HEK293 (cell line): Measurements from ENCODE around the gene HTR2C.

Experiments used
- CTCF ChIA-PET: fragments of 350-600 bp; formaldehyde crosslinking; extraction: SDS; loops from one replicate; lab custom pipeline; 2021; ENCODE audit warnings: antibody characterized with exemption; lab: Yijun Ruan, JAX
- POLR2A ChIA-PET: fragments of 300-600 bp; formaldehyde crosslinking; extraction: SDS; loops from one replicate; lab custom pipeline; 2020; ENCODE audit warnings: antibody characterized with exemption, inconsistent platforms; lab: Yijun Ruan, JAX
- H3K27ac ChIP-seq: fragments of 200-500 bp; sonication (Bioruptor generic); 2 replicates; pipeline ENCODE4 v1.5.1; 2014; ENCODE audit warnings: low read depth, low read length, control low read depth, inconsistent platforms; ENCODE audit errors: extremely low read depth
- H3K36me3 ChIP-seq, 2 experiments: fragments of 200-500 bp in 1 of 2; sonication (Bioruptor generic) in 1 of 2; 1 replicate in 1 of 2; 2 replicates in 1 of 2; pipeline ENCODE4 v1.5.1; 2014 to 2017; ENCODE audit warnings: inconsistent platforms in 2 of 2, low read length in 2 of 2; ENCODE audit not compliant: control insufficient read depth in 2 of 2, insufficient read depth in 1 of 2
- H3K4me1 ChIP-seq: fragments of 200-500 bp; sonication (Bioruptor generic); 2 replicates; pipeline ENCODE4 v1.5.1; 2014; ENCODE audit warnings: mild to moderate bottlenecking, low read length, inconsistent platforms; ENCODE audit not compliant: control insufficient read depth, insufficient read depth
- H3K4me3 ChIP-seq: 2 replicates; pipeline ENCODE4 v1.5.1; 2011; ENCODE audit warnings: low read depth, mild to moderate bottlenecking, control low read depth, low read length, moderate library complexity
- H3K9me3 ChIP-seq: fragments of 200-500 bp; sonication (Bioruptor generic); 2 replicates; pipeline ENCODE4 v1.5.1; 2014; ENCODE audit warnings: low read depth, low read length, inconsistent platforms; ENCODE audit not compliant: control insufficient read depth, insufficient read depth
- SCRT1 ChIP-seq: fragments of 450-650 bp; formaldehyde crosslinking; IDR thresholded peaks from 2 replicates; pipeline ENCODE4 v1.5.1; 2016; ENCODE audit warnings: missing biosample characterization, missing genetic modification characterization, borderline replicate concordance
- SP2 ChIP-seq: fragments of 450-650 bp; formaldehyde crosslinking; IDR thresholded peaks from 2 replicates; pipeline ENCODE4 v1.5.1; 2016; ENCODE audit warnings: missing biosample characterization, missing genetic modification characterization
- ZBTB8A ChIP-seq: fragments of 450-650 bp; formaldehyde crosslinking; IDR thresholded peaks from 2 replicates; pipeline ENCODE4 v1.5.1; 2016; ENCODE audit warnings: missing biosample characterization, missing genetic modification characterization
- ZFP37 ChIP-seq: fragments of 450-650 bp; formaldehyde crosslinking; IDR thresholded peaks from 2 replicates; pipeline ENCODE4 v1.5.1; 2016; ENCODE audit warnings: missing biosample characterization, missing genetic modification characterization
- ZIC2 ChIP-seq: fragments of 450-650 bp; formaldehyde crosslinking; IDR thresholded peaks from 2 replicates; pipeline ENCODE4 v1.5.1; 2016; ENCODE audit warnings: missing biosample characterization, missing genetic modification characterization
- ZNF155 ChIP-seq: fragments of 450-650 bp; formaldehyde crosslinking; IDR thresholded peaks from 2 replicates; pipeline ENCODE4 v1.5.1; 2016; ENCODE audit warnings: missing biosample characterization, missing genetic modification characterization
- ZNF174 ChIP-seq: fragments of 450-650 bp; formaldehyde crosslinking; IDR thresholded peaks from 2 replicates; pipeline ENCODE4 v1.5.0; 2017; ENCODE audit warnings: missing biosample characterization, mild to moderate bottlenecking, missing genetic modification characterization
- ZNF37A ChIP-seq: fragments of 450-650 bp; IDR thresholded peaks from 2 replicates; pipeline ENCODE4 v1.5.1; 2018; ENCODE audit warnings: missing biosample characterization, missing genetic modification characterization
- ZNF585B ChIP-seq: fragments of 450-650 bp; formaldehyde crosslinking; IDR thresholded peaks from 2 replicates; pipeline ENCODE4 v1.5.1; 2016; ENCODE audit warnings: missing biosample characterization, missing genetic modification characterization
- ZNF654 ChIP-seq: fragments of 450-650 bp; formaldehyde crosslinking; IDR thresholded peaks from 2 replicates; pipeline ENCODE4 v1.5.1; 2016; ENCODE audit warnings: low read depth, missing biosample characterization, missing genetic modification characterization
- TF ChIP-seq, protein P1 (sequence below): fragments of 450-650 bp; formaldehyde crosslinking; IDR thresholded peaks from 2 replicates; pipeline ENCODE4 v1.5.1; 2016; ENCODE audit warnings: missing biosample characterization, missing genetic modification characterization
- TF ChIP-seq, protein P2 (sequence below): fragments of 450-650 bp; formaldehyde crosslinking; IDR thresholded peaks from 2 replicates; pipeline ENCODE4 v1.5.1; 2016; ENCODE audit warnings: missing biosample characterization, missing genetic modification characterization
- TF ChIP-seq, protein P3 (sequence below): fragments of 450-650 bp; formaldehyde crosslinking; IDR thresholded peaks from 2 replicates; pipeline ENCODE4 v1.5.1; 2016; ENCODE audit warnings: missing biosample characterization, missing genetic modification characterization
- TF ChIP-seq, protein P4 (sequence below): fragments of 450-650 bp; formaldehyde crosslinking; IDR thresholded peaks from 2 replicates; pipeline ENCODE4; 2016; ENCODE audit warnings: missing biosample characterization, missing genetic modification characterization
- TF ChIP-seq, protein P5 (sequence below): fragments of 450-650 bp; IDR thresholded peaks from 2 replicates; pipeline ENCODE4 v1.5.1; 2018; ENCODE audit warnings: missing biosample characterization, missing genetic modification characterization
- TF ChIP-seq, protein P6 (sequence below): fragments of 450-650 bp; formaldehyde crosslinking; IDR thresholded peaks from 2 replicates; pipeline ENCODE4 v1.5.1; 2016; ENCODE audit warnings: missing biosample characterization, missing genetic modification characterization
- TF ChIP-seq, protein P7 (sequence below): fragments of 450-650 bp; formaldehyde crosslinking; IDR thresholded peaks from 2 replicates; pipeline ENCODE4 v1.5.1; 2016; ENCODE audit warnings: missing biosample characterization, missing genetic modification characterization, borderline replicate concordance

The HTR2C gene

DNA sequence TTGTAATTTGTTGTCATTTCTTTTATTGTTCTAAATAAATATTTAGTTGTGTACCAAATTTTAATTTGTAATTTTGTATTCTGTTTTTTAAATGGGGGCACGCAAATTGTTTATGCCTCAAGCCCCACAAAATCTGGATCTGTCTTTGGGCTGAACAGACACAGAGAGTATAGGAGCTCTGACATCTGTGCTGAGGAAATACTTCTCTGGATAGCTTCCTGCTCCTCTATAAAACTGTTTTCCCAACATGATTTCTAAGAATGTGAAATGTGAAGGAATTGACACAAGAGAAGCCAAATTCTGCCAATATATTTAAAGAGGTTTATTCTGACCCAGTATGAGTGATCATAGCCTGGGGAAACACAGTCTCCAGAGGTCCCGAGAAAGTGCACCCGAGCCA is 340.5 kb downstream of the HTR2C start:
- Histone ChIP-seq H3K4me1 (no peaks in the 10 kb centered on the region), H3K9me3 (no peaks in the 10 kb centered on the region), H3K27ac (no peak overlapping the region), H3K36me3 (no peaks in the 10 kb centered on the region), H3K4me3 (no peak overlapping the region)
- no peak for TF ChIP-seq ZNF174 (tag by site-specific recombination)
- TF ChIP-seq, protein P1, sequence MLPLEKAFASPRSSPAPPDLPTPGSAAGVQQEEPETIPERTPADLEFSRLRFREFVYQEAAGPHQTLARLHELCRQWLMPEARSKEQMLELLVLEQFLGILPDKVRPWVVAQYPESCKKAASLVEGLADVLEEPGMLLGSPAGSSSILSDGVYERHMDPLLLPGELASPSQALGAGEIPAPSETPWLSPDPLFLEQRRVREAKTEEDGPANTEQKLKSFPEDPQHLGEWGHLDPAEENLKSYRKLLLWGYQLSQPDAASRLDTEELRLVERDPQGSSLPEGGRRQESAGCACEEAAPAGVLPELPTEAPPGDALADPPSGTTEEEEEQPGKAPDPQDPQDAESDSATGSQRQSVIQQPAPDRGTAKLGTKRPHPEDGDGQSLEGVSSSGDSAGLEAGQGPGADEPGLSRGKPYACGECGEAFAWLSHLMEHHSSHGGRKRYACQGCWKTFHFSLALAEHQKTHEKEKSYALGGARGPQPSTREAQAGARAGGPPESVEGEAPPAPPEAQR (tag by site-specific recombination): no peak
- TF ChIP-seq, protein P2, sequence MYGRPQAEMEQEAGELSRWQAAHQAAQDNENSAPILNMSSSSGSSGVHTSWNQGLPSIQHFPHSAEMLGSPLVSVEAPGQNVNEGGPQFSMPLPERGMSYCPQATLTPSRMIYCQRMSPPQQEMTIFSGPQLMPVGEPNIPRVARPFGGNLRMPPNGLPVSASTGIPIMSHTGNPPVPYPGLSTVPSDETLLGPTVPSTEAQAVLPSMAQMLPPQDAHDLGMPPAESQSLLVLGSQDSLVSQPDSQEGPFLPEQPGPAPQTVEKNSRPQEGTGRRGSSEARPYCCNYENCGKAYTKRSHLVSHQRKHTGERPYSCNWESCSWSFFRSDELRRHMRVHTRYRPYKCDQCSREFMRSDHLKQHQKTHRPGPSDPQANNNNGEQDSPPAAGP (tag by site-specific recombination): no peak
- TF ChIP-seq, protein P3, sequence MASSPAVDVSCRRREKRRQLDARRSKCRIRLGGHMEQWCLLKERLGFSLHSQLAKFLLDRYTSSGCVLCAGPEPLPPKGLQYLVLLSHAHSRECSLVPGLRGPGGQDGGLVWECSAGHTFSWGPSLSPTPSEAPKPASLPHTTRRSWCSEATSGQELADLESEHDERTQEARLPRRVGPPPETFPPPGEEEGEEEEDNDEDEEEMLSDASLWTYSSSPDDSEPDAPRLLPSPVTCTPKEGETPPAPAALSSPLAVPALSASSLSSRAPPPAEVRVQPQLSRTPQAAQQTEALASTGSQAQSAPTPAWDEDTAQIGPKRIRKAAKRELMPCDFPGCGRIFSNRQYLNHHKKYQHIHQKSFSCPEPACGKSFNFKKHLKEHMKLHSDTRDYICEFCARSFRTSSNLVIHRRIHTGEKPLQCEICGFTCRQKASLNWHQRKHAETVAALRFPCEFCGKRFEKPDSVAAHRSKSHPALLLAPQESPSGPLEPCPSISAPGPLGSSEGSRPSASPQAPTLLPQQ (tag by site-specific recombination): no peak
- no peak for TF ChIP-seq ZIC2
- no peak for TF ChIP-seq ZNF585B (tag by site-specific recombination)
- TF ChIP-seq, protein P4, sequence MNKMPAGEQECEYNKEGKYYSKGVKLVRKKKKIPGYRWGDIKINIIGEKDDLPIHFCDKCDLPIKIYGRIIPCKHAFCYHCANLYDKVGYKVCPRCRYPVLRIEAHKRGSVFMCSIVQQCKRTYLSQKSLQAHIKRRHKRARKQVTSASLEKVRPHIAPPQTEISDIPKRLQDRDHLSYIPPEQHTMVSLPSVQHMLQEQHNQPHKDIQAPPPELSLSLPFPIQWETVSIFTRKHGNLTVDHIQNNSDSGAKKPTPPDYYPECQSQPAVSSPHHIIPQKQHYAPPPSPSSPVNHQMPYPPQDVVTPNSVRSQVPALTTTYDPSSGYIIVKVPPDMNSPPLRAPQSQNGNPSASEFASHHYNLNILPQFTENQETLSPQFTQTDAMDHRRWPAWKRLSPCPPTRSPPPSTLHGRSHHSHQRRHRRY: no peak
- no peak for TF ChIP-seq SCRT1 (tag by site-specific recombination)
- TF ChIP-seq SP2 (tag by site-specific recombination): no peak
- no peak for TF ChIP-seq ZNF654 (tag by site-specific recombination)
- TF ChIP-seq ZNF37A: no peak
- no peak for TF ChIP-seq ZNF155 (tag by site-specific recombination)
- POLR2A ChIA-PET: no interaction called here
- CTCF ChIA-PET: no interaction called here

DNA sequence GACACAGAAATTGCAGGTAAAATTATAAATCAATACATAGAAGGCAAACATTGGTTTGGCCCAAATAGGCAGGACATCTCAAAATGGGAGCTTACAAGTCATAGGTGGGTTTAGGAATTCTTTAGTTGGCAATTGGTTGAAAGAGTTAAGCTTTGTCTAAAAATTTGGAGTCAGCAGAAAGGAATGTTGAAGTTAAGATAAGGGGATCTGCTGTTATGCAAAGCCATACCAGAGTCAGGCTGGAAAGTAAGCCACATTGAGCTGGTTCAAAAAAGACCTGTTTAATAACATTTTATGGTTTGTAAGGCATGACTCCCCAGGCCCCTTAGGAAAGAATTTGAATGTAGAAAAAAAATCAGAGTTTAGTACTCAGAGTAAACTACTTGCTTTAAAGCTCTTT is 341.0 kb downstream of the HTR2C start:
- Histone ChIP-seq H3K4me3 (no peak overlapping the region), H3K4me1 (no peaks in the 10 kb centered on the region), H3K9me3 (no peaks in the 10 kb centered on the region), H3K36me3 (no peaks in the 10 kb centered on the region), H3K27ac (no peak overlapping the region)
- CTCF ChIA-PET: no interaction called here
- TF ChIP-seq, protein P5, sequence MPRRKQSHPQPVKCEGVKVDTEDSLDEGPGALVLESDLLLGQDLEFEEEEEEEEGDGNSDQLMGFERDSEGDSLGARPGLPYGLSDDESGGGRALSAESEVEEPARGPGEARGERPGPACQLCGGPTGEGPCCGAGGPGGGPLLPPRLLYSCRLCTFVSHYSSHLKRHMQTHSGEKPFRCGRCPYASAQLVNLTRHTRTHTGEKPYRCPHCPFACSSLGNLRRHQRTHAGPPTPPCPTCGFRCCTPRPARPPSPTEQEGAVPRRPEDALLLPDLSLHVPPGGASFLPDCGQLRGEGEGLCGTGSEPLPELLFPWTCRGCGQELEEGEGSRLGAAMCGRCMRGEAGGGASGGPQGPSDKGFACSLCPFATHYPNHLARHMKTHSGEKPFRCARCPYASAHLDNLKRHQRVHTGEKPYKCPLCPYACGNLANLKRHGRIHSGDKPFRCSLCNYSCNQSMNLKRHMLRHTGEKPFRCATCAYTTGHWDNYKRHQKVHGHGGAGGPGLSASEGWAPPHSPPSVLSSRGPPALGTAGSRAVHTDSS (tag by site-specific recombination): no peak
- POLR2A ChIA-PET: no interaction called here

DNA sequence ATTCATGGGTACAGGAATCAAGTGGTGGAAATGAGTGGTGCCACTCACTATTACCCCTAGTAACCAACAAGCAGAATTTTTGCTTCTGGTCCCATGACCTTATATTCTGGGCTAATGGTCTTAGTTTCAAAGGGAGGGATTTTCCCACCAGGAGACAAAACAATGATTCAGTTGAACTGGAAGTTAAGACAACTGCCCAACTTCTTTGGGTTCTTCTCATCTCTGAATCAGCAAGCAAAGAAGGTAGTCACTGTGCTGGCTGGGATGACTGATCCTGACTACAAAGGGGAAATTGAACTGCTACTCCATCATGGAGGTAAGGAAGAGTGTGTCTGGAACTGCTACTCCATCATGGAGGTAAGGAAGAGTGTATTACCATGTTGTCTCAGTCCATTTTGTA is 346.3 kb downstream of the HTR2C start:
- Histone ChIP-seq H3K36me3 (no peaks in the 10 kb centered on the region), H3K9me3 (no peaks in the 10 kb centered on the region; the same call in 1 of the 2 replicates), H3K27ac (no peak overlapping the region), H3K4me3 (no peak overlapping the region), H3K4me1 (no peaks in the 10 kb centered on the region)
- ChIA-PET POLR2A (no interaction called here), CTCF (no interaction called here)
- TF ChIP-seq ZBTB8A (tag by site-specific recombination) (no peak), ZFP37 (no peak)
- TF ChIP-seq, protein P6, sequence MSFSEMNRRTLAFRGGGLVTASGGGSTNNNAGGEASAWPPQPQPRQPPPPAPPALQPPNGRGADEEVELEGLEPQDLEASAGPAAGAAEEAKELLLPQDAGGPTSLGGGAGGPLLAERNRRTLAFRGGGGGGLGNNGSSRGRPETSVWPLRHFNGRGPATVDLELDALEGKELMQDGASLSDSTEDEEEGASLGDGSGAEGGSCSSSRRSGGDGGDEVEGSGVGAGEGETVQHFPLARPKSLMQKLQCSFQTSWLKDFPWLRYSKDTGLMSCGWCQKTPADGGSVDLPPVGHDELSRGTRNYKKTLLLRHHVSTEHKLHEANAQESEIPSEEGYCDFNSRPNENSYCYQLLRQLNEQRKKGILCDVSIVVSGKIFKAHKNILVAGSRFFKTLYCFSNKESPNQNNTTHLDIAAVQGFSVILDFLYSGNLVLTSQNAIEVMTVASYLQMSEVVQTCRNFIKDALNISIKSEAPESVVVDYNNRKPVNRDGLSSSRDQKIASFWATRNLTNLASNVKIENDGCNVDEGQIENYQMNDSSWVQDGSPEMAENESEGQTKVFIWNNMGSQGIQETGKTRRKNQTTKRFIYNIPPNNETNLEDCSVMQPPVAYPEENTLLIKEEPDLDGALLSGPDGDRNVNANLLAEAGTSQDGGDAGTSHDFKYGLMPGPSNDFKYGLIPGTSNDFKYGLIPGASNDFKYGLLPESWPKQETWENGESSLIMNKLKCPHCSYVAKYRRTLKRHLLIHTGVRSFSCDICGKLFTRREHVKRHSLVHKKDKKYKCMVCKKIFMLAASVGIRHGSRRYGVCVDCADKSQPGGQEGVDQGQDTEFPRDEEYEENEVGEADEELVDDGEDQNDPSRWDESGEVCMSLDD (tag by site-specific recombination): no peak
- TF ChIP-seq, protein P7, sequence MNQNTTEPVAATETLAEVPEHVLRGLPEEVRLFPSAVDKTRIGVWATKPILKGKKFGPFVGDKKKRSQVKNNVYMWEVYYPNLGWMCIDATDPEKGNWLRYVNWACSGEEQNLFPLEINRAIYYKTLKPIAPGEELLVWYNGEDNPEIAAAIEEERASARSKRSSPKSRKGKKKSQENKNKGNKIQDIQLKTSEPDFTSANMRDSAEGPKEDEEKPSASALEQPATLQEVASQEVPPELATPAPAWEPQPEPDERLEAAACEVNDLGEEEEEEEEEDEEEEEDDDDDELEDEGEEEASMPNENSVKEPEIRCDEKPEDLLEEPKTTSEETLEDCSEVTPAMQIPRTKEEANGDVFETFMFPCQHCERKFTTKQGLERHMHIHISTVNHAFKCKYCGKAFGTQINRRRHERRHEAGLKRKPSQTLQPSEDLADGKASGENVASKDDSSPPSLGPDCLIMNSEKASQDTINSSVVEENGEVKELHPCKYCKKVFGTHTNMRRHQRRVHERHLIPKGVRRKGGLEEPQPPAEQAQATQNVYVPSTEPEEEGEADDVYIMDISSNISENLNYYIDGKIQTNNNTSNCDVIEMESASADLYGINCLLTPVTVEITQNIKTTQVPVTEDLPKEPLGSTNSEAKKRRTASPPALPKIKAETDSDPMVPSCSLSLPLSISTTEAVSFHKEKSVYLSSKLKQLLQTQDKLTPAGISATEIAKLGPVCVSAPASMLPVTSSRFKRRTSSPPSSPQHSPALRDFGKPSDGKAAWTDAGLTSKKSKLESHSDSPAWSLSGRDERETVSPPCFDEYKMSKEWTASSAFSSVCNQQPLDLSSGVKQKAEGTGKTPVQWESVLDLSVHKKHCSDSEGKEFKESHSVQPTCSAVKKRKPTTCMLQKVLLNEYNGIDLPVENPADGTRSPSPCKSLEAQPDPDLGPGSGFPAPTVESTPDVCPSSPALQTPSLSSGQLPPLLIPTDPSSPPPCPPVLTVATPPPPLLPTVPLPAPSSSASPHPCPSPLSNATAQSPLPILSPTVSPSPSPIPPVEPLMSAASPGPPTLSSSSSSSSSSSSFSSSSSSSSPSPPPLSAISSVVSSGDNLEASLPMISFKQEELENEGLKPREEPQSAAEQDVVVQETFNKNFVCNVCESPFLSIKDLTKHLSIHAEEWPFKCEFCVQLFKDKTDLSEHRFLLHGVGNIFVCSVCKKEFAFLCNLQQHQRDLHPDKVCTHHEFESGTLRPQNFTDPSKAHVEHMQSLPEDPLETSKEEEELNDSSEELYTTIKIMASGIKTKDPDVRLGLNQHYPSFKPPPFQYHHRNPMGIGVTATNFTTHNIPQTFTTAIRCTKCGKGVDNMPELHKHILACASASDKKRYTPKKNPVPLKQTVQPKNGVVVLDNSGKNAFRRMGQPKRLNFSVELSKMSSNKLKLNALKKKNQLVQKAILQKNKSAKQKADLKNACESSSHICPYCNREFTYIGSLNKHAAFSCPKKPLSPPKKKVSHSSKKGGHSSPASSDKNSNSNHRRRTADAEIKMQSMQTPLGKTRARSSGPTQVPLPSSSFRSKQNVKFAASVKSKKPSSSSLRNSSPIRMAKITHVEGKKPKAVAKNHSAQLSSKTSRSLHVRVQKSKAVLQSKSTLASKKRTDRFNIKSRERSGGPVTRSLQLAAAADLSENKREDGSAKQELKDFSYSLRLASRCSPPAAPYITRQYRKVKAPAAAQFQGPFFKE (tag by site-specific recombination): no peak
